HG03196 (cell line): ENCODE data around the gene ARPC3.
A peak's percentile ranks its signal among the peaks of the same experiment; 100 is the strongest.
"Not testable (repeated sequence)": the region's sequence is repeated elsewhere in the genome, so short reads cannot be mapped to it uniquely, and the experiment has no call there.

Experiments
- ATAC-seq: cut with Tn5 transposase; IDR thresholded peaks from one replicate; pipeline ENCODE4 v1.9.1; 2021; ENCODE audit not compliant: unreplicated experiment

Gene ARPC3

DNA sequence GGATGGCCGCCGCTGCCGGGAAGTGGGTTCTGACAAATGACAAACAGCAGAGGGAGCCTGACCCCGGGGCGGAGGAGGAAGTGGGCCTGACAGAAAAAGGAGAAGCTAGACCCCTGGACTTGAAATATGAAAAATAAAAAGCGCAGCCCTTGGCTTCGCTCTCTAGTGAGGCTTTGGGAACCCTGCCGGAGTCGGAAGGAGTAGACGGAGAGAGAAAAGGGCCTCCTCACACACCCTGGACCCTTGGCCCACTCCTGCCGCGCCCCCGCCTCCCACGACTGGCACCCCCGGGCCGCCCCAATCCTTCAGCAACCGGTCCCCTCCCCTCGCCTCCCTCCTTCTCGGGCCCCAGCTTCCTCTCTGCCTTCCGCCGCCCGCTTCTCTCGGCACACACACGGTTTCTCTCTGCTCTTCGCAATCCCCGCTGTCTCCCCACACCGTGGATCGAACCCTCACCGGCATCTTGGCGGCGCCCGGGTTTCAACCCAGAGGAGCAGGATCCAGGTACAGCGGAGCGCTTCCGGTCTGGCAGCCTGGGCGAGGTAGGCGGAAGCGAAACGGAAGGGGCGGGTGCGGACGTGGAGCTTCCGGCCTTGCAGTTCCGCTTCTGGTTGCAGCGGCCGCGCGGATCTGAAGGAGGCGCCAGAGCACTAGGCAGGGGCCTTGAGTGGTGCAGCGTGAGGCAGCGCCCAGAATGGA, at the start of gene ARPC3:
Gene ARPC3 (minus strand): TSS at position 539 of the 699 bp plus-strand sequence. CDS start 77 bp downstream, at position 462.
- peak; percentile 94 for ATAC-seq

- ATAC-seq, result no peak
These were observed 49.0 kb upstream of the ARPC3 start for GRCh38 chr12:110498984-110499706.

DNA sequence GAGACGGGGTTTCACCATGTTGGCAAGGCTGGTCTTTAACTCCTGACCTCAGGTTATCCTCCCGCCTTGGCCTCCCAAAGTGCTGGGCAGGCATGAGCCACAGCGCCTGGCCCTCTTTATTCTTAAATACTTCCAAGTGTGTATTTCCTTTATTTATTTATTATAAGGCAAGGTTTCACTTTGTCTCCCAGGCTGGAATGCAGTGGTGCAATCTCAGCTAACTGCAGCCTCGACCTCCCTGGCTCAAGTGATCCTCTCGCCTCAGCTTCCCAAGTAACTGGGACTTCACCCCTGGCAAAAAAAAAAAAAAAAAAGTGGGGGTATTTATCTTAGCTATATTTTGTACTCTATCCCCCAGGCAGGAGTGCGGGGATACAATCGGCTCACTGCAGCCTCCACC, 25.3 kb upstream of the ARPC3 start:
- ATAC-seq, result no peak

DNA sequence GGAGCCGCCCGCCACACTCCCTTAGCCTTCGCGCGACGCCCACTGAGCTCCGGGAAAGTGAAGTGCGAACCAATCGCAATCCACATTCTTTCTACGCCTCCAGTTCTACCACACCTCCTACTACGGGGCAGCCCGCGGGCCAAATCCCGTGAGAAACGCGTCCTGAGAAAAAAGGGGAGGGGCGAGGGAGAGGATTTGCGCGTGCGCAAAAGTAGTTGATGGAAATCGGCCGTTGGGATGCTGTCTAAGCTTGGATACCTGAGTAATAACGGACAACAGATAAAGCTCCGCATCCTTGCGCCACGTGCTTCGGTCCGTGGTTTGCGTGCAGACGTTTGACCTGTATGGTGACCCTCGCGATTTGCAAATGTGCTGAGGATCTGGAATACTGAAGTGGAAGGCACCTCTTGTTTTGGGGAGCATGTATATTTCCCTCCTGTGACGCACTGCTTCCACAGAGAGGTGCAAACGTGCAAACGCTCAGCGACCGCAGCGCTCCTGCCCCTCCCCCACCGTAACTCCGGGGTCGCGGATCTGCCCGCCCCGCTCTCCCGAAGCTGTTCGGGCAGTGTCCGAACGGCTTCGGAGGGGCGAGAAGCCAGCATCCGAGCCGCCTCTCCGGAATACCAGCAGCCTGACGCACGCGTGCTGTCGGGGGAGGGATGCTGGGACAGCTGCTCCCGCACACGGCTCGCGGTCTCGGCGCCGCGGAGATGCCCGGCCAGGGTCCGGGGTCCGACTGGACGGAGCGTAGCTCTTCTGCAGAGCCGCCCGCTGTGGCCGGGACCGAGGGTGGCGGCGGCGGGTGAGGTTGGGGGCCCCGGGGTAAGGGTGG, 18.3 kb upstream of the ARPC3 start, which contains the start of the genes FAM216A and GPN3:
Gene FAM216A (plus strand): TSS at position 632 of the 835 bp plus-strand sequence. CDS start 31 bp downstream, at position 663.
Gene GPN3 (minus strand): TSS at position 44 of the 835 bp plus-strand sequence. CDS start 54 bp downstream, outside the sequence.
- ATAC-seq, result peak; percentile 77

- no peak for ATAC-seq
These were observed 17.7 kb upstream of the ARPC3 start for GRCh38 chr12:110467847-110468213.

DNA sequence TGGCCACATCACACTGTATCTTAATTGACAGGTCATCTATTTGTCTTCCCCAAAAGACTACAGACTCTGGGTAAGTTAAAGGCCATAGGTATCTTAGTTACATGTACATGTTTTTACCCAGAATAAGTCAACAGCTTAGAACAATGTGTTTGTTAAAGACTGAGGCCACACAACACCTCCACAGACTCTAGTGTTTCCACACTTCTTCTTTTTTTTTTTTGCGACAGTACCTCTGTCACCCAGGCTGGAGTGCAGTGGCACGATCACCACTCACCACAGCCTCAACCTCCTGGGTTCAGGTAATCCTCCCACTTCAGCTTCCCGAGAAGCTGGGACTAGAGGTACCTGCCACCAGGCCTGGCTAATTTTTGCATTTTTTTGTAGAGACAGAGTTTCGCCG, 16.7 kb upstream of the ARPC3 start:
- ATAC-seq, result no peak

DNA sequence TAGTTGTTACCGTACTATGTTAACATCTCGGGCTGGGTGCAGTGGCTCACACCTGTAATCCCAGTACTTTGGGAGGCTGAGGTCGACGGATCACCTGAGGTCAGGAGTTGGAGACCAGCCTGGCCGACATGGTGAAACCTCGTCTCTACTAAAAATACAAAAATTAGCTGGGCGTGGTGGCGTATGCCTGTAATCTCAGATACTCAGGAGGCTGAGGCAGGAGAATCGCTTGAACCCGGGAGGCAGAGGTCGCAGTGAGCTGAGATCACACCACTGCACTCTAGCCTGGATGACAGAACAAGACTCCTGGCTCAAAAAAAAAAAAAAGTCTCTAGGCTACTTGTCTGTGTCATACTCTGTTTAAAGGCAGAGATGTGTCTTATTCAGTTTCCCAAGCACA, 15.6 kb upstream of the ARPC3 start:
- not testable (repeated sequence) for ATAC-seq

DNA sequence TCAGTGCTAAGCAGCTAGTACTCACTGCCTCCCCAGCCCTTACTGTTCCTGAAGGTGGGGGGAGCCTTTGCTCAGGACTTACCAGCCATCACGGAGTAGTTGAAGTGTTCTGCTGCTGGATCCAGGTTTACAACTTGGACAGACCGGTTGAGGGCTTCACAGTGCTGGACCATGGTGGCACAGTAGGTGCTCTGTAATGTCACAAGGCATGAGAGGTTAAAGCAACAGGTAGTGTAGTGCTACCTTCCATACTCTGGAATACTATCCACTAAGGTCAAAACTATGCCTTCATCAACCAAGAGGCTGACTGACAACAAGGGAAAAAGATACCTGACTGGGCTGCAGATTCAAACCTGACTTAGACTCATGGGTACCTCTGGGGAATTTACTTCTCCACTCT, 14.9 kb upstream of the ARPC3 start:
- ATAC-seq, result no peak

DNA sequence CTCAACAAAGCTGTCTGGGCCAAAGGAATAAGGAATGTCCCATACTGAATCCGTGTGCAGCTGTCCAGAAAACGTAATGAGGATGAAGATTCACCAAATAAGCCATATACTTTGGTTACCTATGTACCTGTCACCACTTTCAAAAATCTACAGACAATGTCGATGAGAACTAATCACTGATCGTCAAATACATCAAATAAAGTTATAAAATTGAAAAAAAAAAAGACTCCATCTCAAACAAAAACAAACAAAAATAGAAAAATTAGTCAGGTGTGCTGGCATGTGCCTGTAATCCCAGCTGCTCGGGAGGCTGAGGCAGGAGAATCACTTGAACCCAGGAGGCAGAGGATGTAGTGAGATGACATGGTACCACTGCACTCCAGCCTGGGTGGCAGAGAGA, 11.1 kb upstream of the ARPC3 start:
- ATAC-seq, result not testable (repeated sequence)

DNA sequence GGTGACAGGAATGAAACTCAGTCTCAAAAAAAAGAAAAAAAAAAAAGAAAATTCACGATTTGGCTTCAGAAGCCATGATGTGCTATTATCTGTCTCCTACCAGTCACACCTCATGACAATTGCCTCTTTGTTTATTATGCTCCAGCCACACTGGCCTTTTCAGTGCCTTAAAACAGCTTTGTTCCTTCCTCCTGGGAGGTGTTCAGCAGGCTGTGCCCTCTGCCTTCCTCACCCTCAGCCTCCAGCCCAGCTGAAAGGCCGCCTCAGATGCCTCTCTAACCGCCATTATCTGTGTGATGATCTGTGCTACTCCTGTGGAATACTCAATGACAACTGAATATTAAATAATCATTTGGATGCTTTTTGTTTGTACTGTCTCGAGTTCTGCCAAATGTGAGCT, 8.6 kb upstream of the ARPC3 start:
- ATAC-seq, result no peak

GRCh38 chr12:110453569-110454296, 3.6 kb upstream of the ARPC3 start:
- no peak for ATAC-seq

- no peak for ATAC-seq
These were observed 1.1 kb upstream of the ARPC3 start for GRCh38 chr12:110451263-110451662.

GRCh38 chr12:110444455-110444854, 5.7 kb downstream of the ARPC3 start:
- ATAC-seq, result no peak

GRCh38 chr12:110436231-110436630, 13.9 kb downstream of the ARPC3 start:
- no peak for ATAC-seq

DNA sequence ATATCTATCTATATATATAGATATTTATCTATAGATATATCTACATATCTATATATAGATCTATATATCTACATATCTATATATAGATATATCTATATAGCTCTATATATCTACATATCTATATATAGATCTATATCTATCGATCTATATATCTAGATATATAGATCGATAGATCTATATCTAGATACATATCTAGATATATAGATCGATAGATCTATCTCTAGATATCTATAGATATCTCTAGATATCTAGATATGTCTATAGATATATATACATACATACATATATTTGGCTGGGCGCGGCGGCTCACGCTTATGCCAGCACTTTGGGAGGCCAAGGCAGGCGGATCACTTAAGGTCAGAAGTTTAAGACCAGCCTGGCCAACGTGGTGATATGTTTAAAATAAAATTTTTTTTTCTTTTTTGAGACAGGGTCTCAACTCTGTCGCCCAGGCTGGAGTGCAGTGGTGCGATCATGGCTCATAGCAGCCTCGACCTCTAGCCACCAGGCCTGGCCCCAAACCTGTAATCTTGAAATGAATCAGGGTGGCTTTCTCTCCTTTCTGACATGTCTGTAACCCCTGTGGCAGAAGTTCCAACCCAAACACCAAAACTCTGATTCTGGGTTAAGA, 18.1 kb downstream of the ARPC3 start:
- peak; percentile 11 for ATAC-seq

GRCh38 chr12:110429676-110430075, 20.5 kb downstream of the ARPC3 start:
- not testable (repeated sequence) for ATAC-seq

- no peak for ATAC-seq
These were observed 23.7 kb downstream of the ARPC3 start for GRCh38 chr12:110426406-110426805.

DNA sequence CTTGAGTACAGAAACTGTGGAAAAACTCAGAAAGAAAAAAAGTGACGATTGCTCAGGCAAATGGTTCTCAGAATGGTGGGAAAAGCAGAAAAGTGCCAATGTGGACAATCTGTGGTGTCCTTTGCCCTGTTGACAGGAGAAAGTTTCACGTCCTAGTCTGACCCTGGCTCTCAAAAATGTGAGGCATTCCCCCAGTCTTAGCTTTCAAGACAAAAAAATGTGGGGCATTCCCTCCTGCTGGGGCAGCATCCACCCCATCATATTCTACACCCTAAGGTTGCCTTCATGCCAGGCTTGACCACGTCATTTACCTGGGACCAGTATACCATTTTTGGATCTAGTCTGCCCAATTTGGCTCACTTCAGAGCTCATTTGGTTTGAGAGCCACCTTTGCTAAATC, 25.9 kb downstream of the ARPC3 start:
- ATAC-seq, result no peak

- ATAC-seq, result no peak
These were observed 28.4 kb downstream of the ARPC3 start for GRCh38 chr12:110421701-110422100.

GRCh38 chr12:110421159-110421661, 28.9 kb downstream of the ARPC3 start:
- no peak for ATAC-seq
